Testis (tissue), 2 donors: Measurements from ENCODE around the gene LSM14A.

Experiments used
- POLR2A ChIP-seq: fragments of 450-650 bp; IDR thresholded peaks from one replicate; pipeline ENCODE4 v1.6.1; 2017; ENCODE audit warnings: antibody characterized with exemption, mild to moderate bottlenecking, moderate library complexity
- TF ChIP-seq, protein P1 (sequence below), 3 experiments: fragments of 450-650 bp in 2 of 3; fragments of 200-600 bp in 1 of 3; sonication (generic) in 1 of 3; IDR thresholded peaks; one replicate each; pipeline ENCODE4 v1.5.1; 2016 to 2019; ENCODE audit warnings: antibody characterized with exemption in 3 of 3, mild to moderate bottlenecking in 2 of 3, moderate library complexity in 1 of 3

DNA sequence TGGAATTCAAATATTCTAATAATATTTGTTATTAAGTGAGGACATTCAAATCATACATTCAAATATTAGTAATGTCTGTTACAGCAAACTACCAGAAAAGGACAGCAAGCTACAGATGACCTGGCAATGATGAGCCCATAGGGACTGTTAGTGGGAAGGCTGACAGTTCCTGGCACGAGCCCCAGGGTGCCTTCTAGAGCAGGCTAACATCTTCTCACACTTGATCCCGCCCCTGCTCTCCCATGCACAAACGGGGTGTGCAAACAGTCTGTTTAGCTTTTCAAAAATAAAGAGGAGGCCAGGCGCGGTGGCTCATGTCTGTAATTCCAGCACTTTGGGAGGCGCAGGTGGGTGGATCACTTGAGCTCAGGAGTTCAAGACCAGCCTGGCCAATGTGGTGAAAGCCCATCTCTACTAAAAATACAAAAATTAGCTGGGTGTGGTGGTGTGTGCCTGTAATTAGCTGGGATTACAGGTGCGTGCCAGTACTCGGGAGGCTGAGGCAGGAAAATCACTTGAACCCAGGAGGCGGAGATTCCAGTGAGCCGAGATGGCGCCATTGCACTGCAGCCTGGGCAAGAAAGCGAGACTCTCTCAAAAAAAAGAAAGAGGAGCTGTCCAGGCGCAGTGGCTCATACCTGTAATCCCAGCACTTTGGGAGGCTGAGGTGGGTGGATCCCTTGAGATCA, 72.5 kb downstream of the LSM14A start:
- TF ChIP-seq, protein P1, sequence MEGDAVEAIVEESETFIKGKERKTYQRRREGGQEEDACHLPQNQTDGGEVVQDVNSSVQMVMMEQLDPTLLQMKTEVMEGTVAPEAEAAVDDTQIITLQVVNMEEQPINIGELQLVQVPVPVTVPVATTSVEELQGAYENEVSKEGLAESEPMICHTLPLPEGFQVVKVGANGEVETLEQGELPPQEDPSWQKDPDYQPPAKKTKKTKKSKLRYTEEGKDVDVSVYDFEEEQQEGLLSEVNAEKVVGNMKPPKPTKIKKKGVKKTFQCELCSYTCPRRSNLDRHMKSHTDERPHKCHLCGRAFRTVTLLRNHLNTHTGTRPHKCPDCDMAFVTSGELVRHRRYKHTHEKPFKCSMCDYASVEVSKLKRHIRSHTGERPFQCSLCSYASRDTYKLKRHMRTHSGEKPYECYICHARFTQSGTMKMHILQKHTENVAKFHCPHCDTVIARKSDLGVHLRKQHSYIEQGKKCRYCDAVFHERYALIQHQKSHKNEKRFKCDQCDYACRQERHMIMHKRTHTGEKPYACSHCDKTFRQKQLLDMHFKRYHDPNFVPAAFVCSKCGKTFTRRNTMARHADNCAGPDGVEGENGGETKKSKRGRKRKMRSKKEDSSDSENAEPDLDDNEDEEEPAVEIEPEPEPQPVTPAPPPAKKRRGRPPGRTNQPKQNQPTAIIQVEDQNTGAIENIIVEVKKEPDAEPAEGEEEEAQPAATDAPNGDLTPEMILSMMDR (IDR thresholded peaks at IDR 0.05), result no peak
- TF ChIP-seq POLR2A, result no peak
